Measurements from ENCODE around the gene ANKDD1B.

Gene ANKDD1B

DNA sequence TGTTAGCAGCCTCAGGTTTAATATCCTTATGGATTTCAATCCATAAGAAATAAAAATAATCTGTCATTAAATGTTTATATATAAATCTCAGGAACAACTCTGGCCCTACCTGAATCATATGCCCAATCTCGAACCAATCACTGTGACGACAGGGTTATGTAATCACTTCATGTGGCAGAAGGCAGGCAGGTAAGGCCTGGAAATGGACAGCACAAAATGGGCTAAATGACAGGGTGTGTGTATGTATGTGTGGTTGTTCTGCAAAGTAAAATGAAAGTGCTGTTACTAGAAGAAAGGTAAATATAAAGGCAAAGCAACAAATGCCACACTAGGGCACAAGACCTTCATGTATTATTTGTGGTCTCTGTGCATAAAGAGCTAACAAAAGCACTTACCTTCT, 19.6 kb downstream of the ANKDD1B start:
- TF ChIP-seq FOXM1 (IDR thresholded peaks at IDR 0.05; ENCODE audit: borderline replicate concordance, low read depth) = no peak
- TF ChIP-seq EP300 (IDR thresholded peaks at IDR 0.05; ENCODE audit: borderline replicate concordance) = no peak
- TF ChIP-seq, protein P1, sequence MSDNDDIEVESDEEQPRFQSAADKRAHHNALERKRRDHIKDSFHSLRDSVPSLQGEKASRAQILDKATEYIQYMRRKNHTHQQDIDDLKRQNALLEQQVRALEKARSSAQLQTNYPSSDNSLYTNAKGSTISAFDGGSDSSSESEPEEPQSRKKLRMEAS (IDR thresholded peaks at IDR 0.05) = no peak
- no peak for TF ChIP-seq EGR1 (IDR thresholded peaks at IDR 0.05)
- no peak for TF ChIP-seq TAF1 (IDR thresholded peaks at IDR 0.05; ENCODE audit: low read depth)
- TF ChIP-seq TEAD4 (IDR thresholded peaks at IDR 0.05) = no peak
- TF ChIP-seq ZBTB7A (IDR thresholded peaks at IDR 0.05; ENCODE audit: low read depth) = no peak
- TF ChIP-seq, protein P2, sequence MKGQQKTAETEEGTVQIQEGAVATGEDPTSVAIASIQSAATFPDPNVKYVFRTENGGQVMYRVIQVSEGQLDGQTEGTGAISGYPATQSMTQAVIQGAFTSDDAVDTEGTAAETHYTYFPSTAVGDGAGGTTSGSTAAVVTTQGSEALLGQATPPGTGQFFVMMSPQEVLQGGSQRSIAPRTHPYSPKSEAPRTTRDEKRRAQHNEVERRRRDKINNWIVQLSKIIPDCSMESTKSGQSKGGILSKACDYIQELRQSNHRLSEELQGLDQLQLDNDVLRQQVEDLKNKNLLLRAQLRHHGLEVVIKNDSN (IDR thresholded peaks at IDR 0.05) = no peak
- no peak for TF ChIP-seq RAD21 (IDR thresholded peaks at IDR 0.05; ENCODE audit: low read depth)
- no peak for TF ChIP-seq YY1 (IDR thresholded peaks at IDR 0.05; ENCODE audit: low read depth)
- no peak for TF ChIP-seq NFIC (IDR thresholded peaks at IDR 0.05)
- no peak for TF ChIP-seq TCF12 (IDR thresholded peaks at IDR 0.05; ENCODE audit: low read depth)
- no peak for TF ChIP-seq CEBPB (IDR thresholded peaks at IDR 0.05)

DNA sequence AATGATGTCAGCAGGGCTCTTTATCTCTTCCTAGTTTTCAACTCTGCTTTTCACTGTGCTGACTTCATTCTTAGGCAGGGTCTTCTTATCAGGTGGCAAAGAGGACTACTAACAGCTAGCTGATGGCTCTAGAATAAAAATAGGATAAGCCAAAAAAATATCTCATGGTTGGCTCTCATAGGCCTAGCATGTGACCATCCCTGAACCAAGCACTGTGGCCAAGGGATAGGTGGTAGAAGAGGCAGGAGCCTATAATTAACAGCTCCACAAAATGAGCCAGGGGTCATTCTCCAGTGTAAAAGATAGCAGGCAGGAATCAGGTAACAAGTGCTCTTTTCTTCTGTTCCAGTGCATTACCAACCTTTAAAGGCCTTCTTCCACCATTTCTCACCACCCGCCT, 21.1 kb downstream of the ANKDD1B start:
- TF ChIP-seq EP300 (IDR thresholded peaks at IDR 0.05; ENCODE audit: borderline replicate concordance) (no peak), FOXM1 (IDR thresholded peaks at IDR 0.05; ENCODE audit: borderline replicate concordance, low read depth) (no peak), RAD21 (IDR thresholded peaks at IDR 0.05; ENCODE audit: low read depth) (no peak), YY1 (IDR thresholded peaks at IDR 0.05; ENCODE audit: low read depth) (no peak), TCF12 (IDR thresholded peaks at IDR 0.05; ENCODE audit: low read depth) (no peak), CEBPB (IDR thresholded peaks at IDR 0.05) (no peak), TEAD4 (IDR thresholded peaks at IDR 0.05) (no peak), REST (IDR thresholded peaks at IDR 0.05; ENCODE audit: low read depth) (no peak), ZBTB7A (IDR thresholded peaks at IDR 0.05; ENCODE audit: low read depth) (no peak), NFIC (IDR thresholded peaks at IDR 0.05) (no peak), EGR1 (IDR thresholded peaks at IDR 0.05) (no peak), CREB1 (IDR thresholded peaks at IDR 0.05; ENCODE audit: low read depth) (no peak), TAF1 (IDR thresholded peaks at IDR 0.05; ENCODE audit: low read depth) (no peak)
- TF ChIP-seq, protein P1 (IDR thresholded peaks at IDR 0.05) = no peak
- TF ChIP-seq, protein P2 (IDR thresholded peaks at IDR 0.05) = no peak

DNA sequence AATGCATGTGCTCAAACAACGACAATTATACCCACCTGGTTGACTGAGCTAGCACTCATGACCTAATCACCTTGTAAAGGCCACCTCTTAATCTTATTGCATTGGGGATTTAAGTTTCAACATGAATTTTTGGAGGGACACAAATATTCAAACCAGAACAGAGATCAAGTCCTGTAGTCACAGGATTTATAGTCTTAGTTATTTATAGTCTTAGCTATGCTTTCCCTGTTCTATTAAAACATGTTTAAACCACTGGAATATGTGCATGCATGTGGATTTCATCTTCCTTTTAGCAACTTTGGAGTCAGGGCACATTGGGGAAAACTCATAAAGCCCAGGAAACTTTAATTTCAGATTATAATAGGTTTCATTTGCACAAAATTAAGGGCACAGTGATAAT, 26.7 kb downstream of the ANKDD1B start:
- no peak for TF ChIP-seq EGR1 (IDR thresholded peaks at IDR 0.05)
- TF ChIP-seq, protein P1 (IDR thresholded peaks at IDR 0.05) = no peak
- TF ChIP-seq CEBPB (IDR thresholded peaks at IDR 0.05) = no peak
- no peak for TF ChIP-seq EP300 (IDR thresholded peaks at IDR 0.05; ENCODE audit: borderline replicate concordance)
- no peak for TF ChIP-seq REST (IDR thresholded peaks at IDR 0.05; ENCODE audit: low read depth)
- TF ChIP-seq CREB1 (IDR thresholded peaks at IDR 0.05; ENCODE audit: low read depth) = no peak
- TF ChIP-seq TAF1 (IDR thresholded peaks at IDR 0.05; ENCODE audit: low read depth) = no peak
- no peak for TF ChIP-seq YY1 (IDR thresholded peaks at IDR 0.05; ENCODE audit: low read depth)
- no peak for TF ChIP-seq NFIC (IDR thresholded peaks at IDR 0.05)
- TF ChIP-seq FOXM1 (IDR thresholded peaks at IDR 0.05; ENCODE audit: borderline replicate concordance, low read depth) = no peak
- no peak for TF ChIP-seq RAD21 (IDR thresholded peaks at IDR 0.05; ENCODE audit: low read depth)

DNA sequence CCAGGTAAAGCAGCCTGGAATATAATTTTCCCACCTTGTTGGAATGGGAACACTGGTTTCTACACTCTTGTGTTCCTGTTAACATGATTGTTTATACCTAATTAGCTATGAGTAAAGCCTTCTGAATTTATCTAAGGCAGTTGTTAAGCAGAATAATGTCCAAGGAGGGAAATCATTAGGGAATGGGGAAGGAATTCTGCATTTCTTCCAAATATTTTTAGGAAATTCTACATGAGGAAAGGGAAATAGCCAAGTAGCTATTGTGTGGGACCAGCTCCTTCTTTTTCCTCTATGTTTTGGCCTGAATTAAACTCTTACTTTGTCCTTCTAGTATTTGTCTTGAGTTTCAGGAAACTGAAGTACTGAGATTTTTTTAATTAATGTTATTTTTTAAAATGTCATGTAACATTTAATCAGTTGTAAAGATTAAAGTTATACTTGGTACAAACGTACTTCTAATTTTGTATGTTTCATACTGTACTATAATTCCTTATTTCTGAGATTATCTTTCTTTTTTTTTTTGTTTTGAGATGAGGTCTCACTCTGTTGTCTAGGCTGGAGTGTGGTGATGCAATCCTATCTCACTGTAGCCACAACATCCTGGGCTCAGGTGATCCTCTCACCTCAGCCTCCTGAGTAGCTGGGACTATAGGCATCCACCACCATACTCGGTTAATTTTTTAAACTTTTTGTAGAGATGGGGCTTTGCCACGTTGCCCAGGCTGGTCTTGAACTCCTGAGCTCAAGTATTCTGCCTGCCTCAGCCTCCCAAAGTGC, 28.5 kb downstream of the ANKDD1B start:
- no peak for TF ChIP-seq FOXM1 (IDR thresholded peaks at IDR 0.05; ENCODE audit: borderline replicate concordance, low read depth)

DNA sequence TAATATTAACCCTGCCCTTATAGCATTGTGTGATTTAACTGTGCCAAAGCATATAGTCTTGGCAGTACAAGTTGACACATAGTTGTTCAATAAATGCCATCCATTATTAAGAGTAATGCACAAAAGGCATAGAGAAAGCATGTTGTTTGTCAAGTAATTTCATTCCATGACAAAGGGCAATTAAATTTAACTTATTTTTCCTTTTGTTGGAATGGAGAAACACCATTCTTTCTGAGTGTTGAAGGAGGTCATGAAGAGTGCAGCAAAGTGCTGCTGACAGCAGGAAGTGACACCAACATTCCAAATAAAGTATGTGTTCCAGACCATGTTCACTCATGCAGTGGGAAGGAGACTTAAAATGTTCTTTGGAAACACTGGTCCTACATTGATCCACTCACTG, 29.1 kb downstream of the ANKDD1B start:
- no peak for TF ChIP-seq RAD21 (IDR thresholded peaks at IDR 0.05; ENCODE audit: low read depth)
- peak; percentile 11; the same call in 1 of the 2 replicates for TF ChIP-seq TEAD4 (IDR thresholded peaks at IDR 0.05)
- TF ChIP-seq CREB1 (IDR thresholded peaks at IDR 0.05; ENCODE audit: low read depth) = no peak

DNA sequence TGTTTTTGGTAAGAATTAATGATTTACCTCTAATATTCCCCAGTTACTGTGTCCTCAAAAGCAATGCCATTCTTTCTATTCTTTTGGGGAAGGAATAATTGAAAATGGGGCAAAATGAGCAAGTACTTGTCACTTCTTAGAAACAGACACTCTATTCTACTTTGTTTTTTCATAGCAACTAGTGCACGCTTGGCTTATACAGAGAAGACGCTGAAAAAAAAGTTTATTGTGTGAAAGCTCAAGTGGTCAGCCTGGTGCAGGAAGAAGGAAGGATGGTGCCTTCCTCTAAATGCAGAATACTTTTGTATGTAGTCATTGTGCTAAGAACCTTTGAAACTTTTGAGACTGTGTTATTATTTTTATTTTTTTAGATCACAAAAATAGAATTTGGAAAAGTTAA, 29.6 kb downstream of the ANKDD1B start:
- TF ChIP-seq, protein P1 (IDR thresholded peaks at IDR 0.05) = no peak
- TF ChIP-seq EP300 (IDR thresholded peaks at IDR 0.05; ENCODE audit: borderline replicate concordance) = no peak

Measured in Ishikawa (cell line).